ENCODE results near the gene KRT81. TPM values are rescaled to one million over a fixed set of nuclear protein-coding genes. Genes with fewer than 3 reads are reported as not detected.

KRT81 gene
- total and polyA plus RNA-seq, 2 donors (not counting 1 experiment from before 2014, with no cell fraction given) = not detected

GRCh38 chr12:52322069-52322468 lies 30.7 kb upstream of the KRT81 start:
- Histone ChIP-seq H3K4me3 (replicated peaks in 1 of 4; ENCODE audit: control extremely low read depth in 1 of 4, insufficient read depth in 1 of 4, low read depth in 3 of 4, low read length in 4 of 4) (no peak overlapping the region), H3K4me2 (ENCODE audit: extremely low read depth, insufficient read depth, low read length) (no peak overlapping the region), H3K36me3 (ENCODE audit: control insufficient read depth, insufficient read depth, low read length) (no peaks in the 10 kb centered on the region), H3K27ac (ENCODE audit: insufficient read depth, low read length) (no peak overlapping the region), H4K20me1 (ENCODE audit: control insufficient read depth, extremely low read depth, insufficient read depth, low read length) (no peaks in the 10 kb centered on the region), H2AFZ (ENCODE audit: low read length) (no peak overlapping the region), H3K27me3 (ENCODE audit: control insufficient read depth, insufficient read depth, low read length) (peaks cover 36% of the 10 kb centered on the region), H3K79me2 (ENCODE audit: control insufficient read depth, insufficient read depth, low read length) (no peaks in the 10 kb centered on the region), H3K9me3 (ENCODE audit: control insufficient read depth, insufficient read depth, low read depth, low read length) (no peaks in the 10 kb centered on the region), H3K9ac (ENCODE audit: insufficient read depth, low read length) (no peak overlapping the region), H3K4me1 (ENCODE audit: control insufficient read depth, extremely low read depth, insufficient read depth, low read length) (no peaks in the 10 kb centered on the region)
- DNase-seq (ENCODE audit: low read depth in 2 of 2) = no peak
- TF ChIP-seq CTCF (conservative IDR thresholded peaks at IDR 0.05 in 1 of 2, IDR thresholded peaks at IDR 0.05 in 1 of 2; ENCODE audit: low read depth in 1 of 2, low read length in 2 of 2) (no peak), EZH2 (IDR thresholded peaks at IDR 0.05; ENCODE audit: low read length, missing control alignments) (no peak)

GRCh38 chr12:52321418-52321817 lies 30.1 kb upstream of the KRT81 start:
- H3K27me3 ChIP-seq (ENCODE audit: control insufficient read depth, insufficient read depth, low read length) = peaks cover 36% of the 10 kb centered on the region

GRCh38 chr12:52320784-52321400 lies 29.6 kb upstream of the KRT81 start, which contains the start of gene KRT83:
KRT83 (minus strand) TSS chr12:52321398; CDS start chr12:52321335, 63 bp downstream.
- Histone ChIP-seq H2AFZ (ENCODE audit: low read length) (no peak within 1 kb of the TSS), H3K4me3 (replicated peaks in 1 of 4; ENCODE audit: control extremely low read depth in 1 of 4, insufficient read depth in 1 of 4, low read depth in 3 of 4, low read length in 4 of 4) (no peak within 1 kb of the TSS), H3K27me3 (ENCODE audit: control insufficient read depth, insufficient read depth, low read length) (peaks cover 36% of the 10 kb centered on the region), H3K36me3 (ENCODE audit: control insufficient read depth, insufficient read depth, low read length) (no peaks in the 10 kb centered on the region), H3K9me3 (ENCODE audit: control insufficient read depth, insufficient read depth, low read depth, low read length) (no peaks in the 10 kb centered on the region), H3K4me2 (ENCODE audit: extremely low read depth, insufficient read depth, low read length) (no peak within 1 kb of the TSS), H3K9ac (ENCODE audit: insufficient read depth, low read length) (no peak within 1 kb of the TSS), H4K20me1 (ENCODE audit: control insufficient read depth, extremely low read depth, insufficient read depth, low read length) (no peaks in the 10 kb centered on the region), H3K4me1 (ENCODE audit: control insufficient read depth, extremely low read depth, insufficient read depth, low read length) (no peaks in the 10 kb centered on the region), H3K27ac (ENCODE audit: insufficient read depth, low read length) (no peak within 1 kb of the TSS), H3K79me2 (ENCODE audit: control insufficient read depth, insufficient read depth, low read length) (no peaks in the 10 kb centered on the region)
- TF ChIP-seq EZH2 (IDR thresholded peaks at IDR 0.05; ENCODE audit: low read length, missing control alignments) (no peak), CTCF (conservative IDR thresholded peaks at IDR 0.05 in 1 of 2, IDR thresholded peaks at IDR 0.05 in 1 of 2; ENCODE audit: low read depth in 1 of 2, low read length in 2 of 2) (no peak)
- DNase-seq (ENCODE audit: low read depth in 2 of 2) = no peak

More at GRCh38 chr12:52321418-52321817, 30.1 kb upstream of the KRT81 start:
- Histone ChIP-seq H3K4me1 (ENCODE audit: control insufficient read depth, extremely low read depth, insufficient read depth, low read length) (no peaks in the 10 kb centered on the region), H2AFZ (ENCODE audit: low read length) (no peak overlapping the region), H3K9ac (ENCODE audit: insufficient read depth, low read length) (no peak overlapping the region), H3K36me3 (ENCODE audit: control insufficient read depth, insufficient read depth, low read length) (no peaks in the 10 kb centered on the region), H3K27ac (ENCODE audit: insufficient read depth, low read length) (no peak overlapping the region), H3K9me3 (ENCODE audit: control insufficient read depth, insufficient read depth, low read depth, low read length) (no peaks in the 10 kb centered on the region), H3K79me2 (ENCODE audit: control insufficient read depth, insufficient read depth, low read length) (no peaks in the 10 kb centered on the region), H3K4me2 (ENCODE audit: extremely low read depth, insufficient read depth, low read length) (no peak overlapping the region), H4K20me1 (ENCODE audit: control insufficient read depth, extremely low read depth, insufficient read depth, low read length) (no peaks in the 10 kb centered on the region), H3K4me3 (replicated peaks in 1 of 4; ENCODE audit: control extremely low read depth in 1 of 4, insufficient read depth in 1 of 4, low read depth in 3 of 4, low read length in 4 of 4) (no peak overlapping the region)
- no peak for DNase-seq (ENCODE audit: low read depth in 2 of 2)
- TF ChIP-seq EZH2 (IDR thresholded peaks at IDR 0.05; ENCODE audit: low read length, missing control alignments) = no peak
- no peak for TF ChIP-seq CTCF (conservative IDR thresholded peaks at IDR 0.05 in 1 of 2, IDR thresholded peaks at IDR 0.05 in 1 of 2; ENCODE audit: low read depth in 1 of 2, low read length in 2 of 2)
